ENCODE data around the gene SLC2A4RG. TPM values are rescaled to one million over a fixed set of nuclear protein-coding genes. Genes with fewer than 3 reads are reported as not detected.
A peak's percentile ranks its signal among the peaks of the same experiment; 100 is the strongest.

Gene SLC2A4RG
- total and polyA plus RNA-seq, 2 of the 13 experiments (the other 11 are each of a cell fraction or from before 2014, with no cell fraction given): 91.4 to 95.9 TPM

DNA sequence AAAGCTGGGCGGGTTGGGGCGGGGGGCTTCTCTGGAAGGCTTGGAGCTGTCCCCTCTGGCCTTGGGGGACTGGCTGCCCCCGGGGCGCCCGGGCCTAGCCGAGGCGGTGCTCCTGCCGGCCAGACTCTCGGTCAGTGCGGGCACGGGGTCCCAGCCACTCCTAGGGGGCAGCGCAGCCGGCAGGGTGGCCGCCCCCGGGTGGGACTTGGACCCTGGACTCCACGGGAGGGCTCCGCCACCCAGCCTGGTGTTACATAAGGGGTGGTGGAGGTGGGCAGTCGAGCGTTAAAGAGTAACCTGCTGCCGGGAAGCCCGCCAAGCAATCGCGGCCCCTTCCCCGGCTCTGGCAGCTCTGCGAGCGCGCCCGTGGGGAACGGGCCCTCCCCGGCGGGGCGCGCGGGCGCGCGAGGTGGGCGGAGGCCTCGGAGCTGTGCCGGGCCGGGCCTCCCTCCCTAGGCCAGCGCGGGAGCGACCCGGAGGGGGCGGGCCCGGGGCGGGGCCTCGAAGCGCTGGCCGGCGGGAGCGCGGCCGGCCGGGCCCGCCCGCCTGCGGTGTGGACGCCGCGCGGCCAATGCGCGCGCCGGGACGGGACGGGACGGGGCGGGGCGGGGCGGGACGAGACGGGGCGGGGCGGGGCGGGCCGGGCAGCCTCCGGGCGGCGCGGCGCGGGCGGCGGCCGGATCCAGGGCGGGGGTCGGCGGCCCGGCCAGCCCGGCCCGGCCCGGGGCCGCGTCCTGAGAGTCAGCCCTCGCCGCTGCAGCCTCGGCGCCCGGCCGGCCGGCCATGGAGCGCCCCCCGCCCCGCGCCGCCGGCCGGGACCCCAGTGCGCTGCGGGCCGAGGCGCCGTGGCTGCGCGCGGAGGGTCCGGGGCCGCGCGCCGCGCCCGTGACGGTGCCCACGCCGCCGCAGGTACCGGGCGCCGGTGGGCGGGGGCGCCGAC, at the start of gene SLC2A4RG (continued):
- TF ChIP-seq, protein P1, sequence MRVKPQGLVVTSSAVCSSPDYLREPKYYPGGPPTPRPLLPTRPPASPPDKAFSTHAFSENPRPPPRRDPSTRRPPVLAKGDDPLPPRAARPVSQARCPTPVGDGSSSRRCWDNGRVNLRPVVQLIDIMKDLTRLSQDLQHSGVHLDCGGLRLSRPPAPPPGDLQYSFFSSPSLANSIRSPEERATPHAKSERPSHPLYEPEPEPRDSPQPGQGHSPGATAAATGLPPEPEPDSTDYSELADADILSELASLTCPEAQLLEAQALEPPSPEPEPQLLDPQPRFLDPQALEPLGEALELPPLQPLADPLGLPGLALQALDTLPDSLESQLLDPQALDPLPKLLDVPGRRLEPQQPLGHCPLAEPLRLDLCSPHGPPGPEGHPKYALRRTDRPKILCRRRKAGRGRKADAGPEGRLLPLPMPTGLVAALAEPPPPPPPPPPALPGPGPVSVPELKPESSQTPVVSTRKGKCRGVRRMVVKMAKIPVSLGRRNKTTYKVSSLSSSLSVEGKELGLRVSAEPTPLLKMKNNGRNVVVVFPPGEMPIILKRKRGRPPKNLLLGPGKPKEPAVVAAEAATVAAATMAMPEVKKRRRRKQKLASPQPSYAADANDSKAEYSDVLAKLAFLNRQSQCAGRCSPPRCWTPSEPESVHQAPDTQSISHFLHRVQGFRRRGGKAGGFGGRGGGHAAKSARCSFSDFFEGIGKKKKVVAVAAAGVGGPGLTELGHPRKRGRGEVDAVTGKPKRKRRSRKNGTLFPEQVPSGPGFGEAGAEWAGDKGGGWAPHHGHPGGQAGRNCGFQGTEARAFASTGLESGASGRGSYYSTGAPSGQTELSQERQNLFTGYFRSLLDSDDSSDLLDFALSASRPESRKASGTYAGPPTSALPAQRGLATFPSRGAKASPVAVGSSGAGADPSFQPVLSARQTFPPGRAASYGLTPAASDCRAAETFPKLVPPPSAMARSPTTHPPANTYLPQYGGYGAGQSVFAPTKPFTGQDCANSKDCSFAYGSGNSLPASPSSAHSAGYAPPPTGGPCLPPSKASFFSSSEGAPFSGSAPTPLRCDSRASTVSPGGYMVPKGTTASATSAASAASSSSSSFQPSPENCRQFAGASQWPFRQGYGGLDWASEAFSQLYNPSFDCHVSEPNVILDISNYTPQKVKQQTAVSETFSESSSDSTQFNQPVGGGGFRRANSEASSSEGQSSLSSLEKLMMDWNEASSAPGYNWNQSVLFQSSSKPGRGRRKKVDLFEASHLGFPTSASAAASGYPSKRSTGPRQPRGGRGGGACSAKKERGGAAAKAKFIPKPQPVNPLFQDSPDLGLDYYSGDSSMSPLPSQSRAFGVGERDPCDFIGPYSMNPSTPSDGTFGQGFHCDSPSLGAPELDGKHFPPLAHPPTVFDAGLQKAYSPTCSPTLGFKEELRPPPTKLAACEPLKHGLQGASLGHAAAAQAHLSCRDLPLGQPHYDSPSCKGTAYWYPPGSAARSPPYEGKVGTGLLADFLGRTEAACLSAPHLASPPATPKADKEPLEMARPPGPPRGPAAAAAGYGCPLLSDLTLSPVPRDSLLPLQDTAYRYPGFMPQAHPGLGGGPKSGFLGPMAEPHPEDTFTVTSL (CRISPR knock-in tag; IDR thresholded peaks at IDR 0.05; ENCODE audit: borderline replicate concordance): no peak
- TF ChIP-seq PPARG (CRISPR knock-in tag; conservative IDR thresholded peaks at IDR 0.05) (peak; percentile 86), JARID2 (CRISPR knock-in tag; IDR thresholded peaks at IDR 0.05; ENCODE audit: insufficient replicate concordance) (peak; percentile 84), RXRA (CRISPR knock-in tag; IDR thresholded peaks at IDR 0.05) (peak; percentile 88), ZNF367 (CRISPR knock-in tag; IDR thresholded peaks at IDR 0.05; ENCODE audit: borderline replicate concordance) (peak; percentile 95; the same call in 1 of the 2 replicates), ZNF564 (CRISPR knock-in tag; IDR thresholded peaks at IDR 0.05) (0 out of 2 replicates have a peak, but pooled peaks have one; percentile 10)
- TF ChIP-seq, protein P2, sequence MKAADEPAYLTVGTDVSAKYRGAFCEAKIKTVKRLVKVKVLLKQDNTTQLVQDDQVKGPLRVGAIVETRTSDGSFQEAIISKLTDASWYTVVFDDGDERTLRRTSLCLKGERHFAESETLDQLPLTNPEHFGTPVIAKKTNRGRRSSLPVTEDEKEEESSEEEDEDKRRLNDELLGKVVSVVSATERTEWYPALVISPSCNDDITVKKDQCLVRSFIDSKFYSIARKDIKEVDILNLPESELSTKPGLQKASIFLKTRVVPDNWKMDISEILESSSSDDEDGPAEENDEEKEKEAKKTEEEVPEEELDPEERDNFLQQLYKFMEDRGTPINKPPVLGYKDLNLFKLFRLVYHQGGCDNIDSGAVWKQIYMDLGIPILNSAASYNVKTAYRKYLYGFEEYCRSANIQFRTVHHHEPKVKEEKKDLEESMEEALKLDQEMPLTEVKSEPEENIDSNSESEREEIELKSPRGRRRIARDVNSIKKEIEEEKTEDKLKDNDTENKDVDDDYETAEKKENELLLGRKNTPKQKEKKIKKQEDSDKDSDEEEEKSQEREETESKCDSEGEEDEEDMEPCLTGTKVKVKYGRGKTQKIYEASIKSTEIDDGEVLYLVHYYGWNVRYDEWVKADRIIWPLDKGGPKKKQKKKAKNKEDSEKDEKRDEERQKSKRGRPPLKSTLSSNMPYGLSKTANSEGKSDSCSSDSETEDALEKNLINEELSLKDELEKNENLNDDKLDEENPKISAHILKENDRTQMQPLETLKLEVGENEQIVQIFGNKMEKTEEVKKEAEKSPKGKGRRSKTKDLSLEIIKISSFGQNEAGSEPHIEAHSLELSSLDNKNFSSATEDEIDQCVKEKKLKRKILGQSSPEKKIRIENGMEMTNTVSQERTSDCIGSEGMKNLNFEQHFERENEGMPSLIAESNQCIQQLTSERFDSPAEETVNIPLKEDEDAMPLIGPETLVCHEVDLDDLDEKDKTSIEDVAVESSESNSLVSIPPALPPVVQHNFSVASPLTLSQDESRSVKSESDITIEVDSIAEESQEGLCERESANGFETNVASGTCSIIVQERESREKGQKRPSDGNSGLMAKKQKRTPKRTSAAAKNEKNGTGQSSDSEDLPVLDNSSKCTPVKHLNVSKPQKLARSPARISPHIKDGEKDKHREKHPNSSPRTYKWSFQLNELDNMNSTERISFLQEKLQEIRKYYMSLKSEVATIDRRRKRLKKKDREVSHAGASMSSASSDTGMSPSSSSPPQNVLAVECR (CRISPR knock-in tag; IDR thresholded peaks at IDR 0.05; ENCODE audit: borderline replicate concordance): peak; percentile 93
- TF ChIP-seq, protein P3, sequence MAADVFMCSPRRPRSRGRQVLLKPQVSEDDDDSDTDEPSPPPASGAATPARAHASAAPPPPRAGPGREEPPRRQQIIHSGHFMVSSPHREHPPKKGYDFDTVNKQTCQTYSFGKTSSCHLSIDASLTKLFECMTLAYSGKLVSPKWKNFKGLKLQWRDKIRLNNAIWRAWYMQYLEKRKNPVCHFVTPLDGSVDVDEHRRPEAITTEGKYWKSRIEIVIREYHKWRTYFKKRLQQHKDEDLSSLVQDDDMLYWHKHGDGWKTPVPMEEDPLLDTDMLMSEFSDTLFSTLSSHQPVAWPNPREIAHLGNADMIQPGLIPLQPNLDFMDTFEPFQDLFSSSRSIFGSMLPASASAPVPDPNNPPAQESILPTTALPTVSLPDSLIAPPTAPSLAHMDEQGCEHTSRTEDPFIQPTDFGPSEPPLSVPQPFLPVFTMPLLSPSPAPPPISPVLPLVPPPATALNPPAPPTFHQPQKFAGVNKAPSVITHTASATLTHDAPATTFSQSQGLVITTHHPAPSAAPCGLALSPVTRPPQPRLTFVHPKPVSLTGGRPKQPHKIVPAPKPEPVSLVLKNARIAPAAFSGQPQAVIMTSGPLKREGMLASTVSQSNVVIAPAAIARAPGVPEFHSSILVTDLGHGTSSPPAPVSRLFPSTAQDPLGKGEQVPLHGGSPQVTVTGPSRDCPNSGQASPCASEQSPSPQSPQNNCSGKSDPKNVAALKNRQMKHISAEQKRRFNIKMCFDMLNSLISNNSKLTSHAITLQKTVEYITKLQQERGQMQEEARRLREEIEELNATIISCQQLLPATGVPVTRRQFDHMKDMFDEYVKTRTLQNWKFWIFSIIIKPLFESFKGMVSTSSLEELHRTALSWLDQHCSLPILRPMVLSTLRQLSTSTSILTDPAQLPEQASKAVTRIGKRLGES (CRISPR knock-in tag; IDR thresholded peaks at IDR 0.05; ENCODE audit: borderline replicate concordance): peak; percentile 91
- TF ChIP-seq, protein P4, sequence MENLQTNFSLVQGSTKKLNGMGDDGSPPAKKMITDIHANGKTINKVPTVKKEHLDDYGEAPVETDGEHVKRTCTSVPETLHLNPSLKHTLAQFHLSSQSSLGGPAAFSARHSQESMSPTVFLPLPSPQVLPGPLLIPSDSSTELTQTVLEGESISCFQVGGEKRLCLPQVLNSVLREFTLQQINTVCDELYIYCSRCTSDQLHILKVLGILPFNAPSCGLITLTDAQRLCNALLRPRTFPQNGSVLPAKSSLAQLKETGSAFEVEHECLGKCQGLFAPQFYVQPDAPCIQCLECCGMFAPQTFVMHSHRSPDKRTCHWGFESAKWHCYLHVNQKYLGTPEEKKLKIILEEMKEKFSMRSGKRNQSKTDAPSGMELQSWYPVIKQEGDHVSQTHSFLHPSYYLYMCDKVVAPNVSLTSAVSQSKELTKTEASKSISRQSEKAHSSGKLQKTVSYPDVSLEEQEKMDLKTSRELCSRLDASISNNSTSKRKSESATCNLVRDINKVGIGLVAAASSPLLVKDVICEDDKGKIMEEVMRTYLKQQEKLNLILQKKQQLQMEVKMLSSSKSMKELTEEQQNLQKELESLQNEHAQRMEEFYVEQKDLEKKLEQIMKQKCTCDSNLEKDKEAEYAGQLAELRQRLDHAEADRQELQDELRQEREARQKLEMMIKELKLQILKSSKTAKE (CRISPR knock-in tag; IDR thresholded peaks at IDR 0.05; ENCODE audit: borderline replicate concordance): peak; percentile 80; the same call in 1 of the 2 replicates

Data from HepG2 (cell line).